Activated gamma-delta T cell (primary cell): ENCODE results near the gene OR4D5.

ENCODE experiments used
- DNase-seq: peaks from one replicate; lab custom pipeline; 2025; lab: John Stamatoyannopoulos, UW
- total RNA-seq, 2 donors: gene quantifications; one replicate each; lab custom pipeline; 2026; lab: John Stamatoyannopoulos, UW

Gene OR4D5
- 0 reads per million in 2 donors for total RNA-seq

DNA sequence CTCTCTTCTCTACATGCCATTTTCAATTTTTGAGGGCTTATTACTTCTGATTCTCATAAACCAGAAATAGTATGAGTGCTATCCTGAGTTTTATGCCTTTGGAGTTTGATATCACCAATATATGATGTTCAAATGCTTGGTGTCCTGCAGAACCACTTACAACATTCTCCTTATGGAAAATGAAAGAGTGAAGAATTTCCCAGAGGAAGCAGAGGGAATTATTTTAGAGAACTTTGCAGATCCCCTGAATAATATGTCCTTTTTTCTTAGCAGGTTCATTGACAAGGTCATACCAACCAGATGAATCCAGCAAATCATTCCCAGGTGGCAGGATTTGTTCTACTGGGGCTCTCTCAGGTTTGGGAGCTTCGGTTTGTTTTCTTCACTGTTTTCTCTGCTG is at the start of gene OR4D5:
Gene OR4D5 (plus strand): TSS at position 301 of the 400 bp plus-strand sequence. CDS start 0 bp downstream, at position 301.
- no peak for DNase-seq

DNA sequence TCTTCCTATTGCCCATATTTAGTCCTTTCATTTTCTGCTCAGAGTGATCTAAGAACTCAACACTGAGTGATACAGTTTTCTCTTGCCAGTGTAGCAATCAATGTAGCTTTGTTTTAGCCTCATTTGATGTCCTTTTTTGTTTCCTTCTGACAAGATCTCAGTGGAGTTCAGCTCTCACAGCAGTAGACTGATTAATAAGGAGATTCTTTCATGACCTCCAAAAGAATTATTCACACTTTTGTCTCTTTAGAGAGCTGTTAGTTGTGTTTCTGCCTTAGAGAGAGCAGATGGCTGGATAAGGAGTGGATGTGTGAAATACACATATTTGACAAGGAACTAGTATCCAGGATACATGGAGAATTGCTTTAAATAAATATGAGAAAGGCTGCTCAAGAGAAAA is 47.4 kb upstream of the OR4D5 start:
- DNase-seq = no peak

DNA sequence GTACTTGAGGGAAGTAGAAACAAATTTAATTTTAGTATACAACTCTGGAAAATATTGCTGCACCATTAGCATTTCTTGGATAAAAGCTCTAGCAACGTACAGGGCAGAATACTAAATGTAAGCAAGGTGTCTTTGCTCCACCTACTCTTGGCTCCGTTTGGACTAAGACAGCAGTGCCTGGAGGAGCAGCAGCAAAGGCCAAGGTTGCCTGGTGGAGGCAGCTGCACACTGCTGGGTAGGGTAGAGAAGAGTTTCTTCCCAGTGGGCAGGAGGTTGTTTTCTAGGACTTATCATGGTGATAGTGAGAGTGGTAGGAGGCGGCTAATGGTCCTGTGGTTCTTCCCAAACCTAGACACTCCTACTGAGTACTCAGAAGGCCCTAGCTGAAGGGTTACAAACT is 39.6 kb upstream of the OR4D5 start:
- no peak for DNase-seq

DNA sequence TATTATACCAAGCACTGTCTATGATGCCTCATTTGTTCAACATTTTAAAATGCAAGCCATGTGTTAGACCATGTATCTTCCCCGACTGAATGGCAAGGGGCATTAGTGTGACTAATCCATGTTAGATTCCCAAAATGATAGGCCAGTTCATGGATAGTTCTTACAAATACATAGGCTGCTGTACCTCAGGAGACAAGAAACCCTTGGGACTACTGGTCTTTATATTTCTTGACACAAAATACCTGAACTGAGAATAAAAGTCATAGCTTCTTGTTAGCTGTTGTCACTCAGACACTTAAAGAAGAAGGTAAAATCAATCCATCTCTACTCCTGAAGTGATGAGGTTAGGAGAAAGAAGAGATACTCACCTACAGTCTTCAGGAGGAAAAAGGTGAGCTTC is 37.5 kb upstream of the OR4D5 start, which contains the start of gene OR8D4:
Gene OR8D4 (plus strand): TSS at position 301 of the 400 bp plus-strand sequence. CDS start 4,265 bp downstream, outside the sequence.
- no peak for DNase-seq

DNA sequence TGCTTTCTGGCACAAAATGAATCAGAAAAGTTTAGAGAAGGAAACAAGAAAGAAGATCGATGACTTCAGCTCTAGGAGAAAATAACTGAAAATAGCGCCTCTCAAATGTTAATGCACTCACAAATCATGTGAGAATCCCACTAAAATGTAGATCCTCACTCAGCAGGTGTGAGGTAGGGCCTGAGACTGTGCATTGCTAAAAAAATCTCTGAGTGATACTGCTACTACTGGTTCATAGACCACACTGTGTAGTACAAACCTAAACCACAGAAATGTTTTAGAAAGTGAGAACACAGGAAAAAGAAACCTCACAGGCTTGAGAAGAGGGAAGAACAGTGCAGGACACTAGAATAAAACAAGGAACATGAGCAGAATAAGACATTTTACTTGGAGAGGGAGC is 35.5 kb upstream of the OR4D5 start:
- no peak for DNase-seq

DNA sequence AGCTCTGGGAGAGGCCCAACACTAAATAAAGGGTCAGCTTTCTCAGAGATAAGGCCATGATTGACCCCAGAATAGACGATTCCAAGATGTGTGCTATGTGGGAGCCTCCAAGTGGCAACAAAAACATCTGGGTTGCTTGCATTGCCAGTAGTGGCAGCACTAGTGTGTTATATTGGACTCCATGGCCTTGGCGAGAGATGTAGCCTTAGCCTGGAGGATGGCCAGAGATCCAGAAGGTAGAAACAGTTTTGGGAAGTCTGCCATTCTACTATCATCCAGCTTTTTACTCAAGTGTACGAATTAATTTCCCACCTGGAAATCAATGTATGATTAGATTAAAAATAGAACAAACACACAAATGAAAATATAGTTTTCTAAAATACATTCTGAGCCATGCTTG is 34.5 kb upstream of the OR4D5 start:
- DNase-seq = no peak

DNA sequence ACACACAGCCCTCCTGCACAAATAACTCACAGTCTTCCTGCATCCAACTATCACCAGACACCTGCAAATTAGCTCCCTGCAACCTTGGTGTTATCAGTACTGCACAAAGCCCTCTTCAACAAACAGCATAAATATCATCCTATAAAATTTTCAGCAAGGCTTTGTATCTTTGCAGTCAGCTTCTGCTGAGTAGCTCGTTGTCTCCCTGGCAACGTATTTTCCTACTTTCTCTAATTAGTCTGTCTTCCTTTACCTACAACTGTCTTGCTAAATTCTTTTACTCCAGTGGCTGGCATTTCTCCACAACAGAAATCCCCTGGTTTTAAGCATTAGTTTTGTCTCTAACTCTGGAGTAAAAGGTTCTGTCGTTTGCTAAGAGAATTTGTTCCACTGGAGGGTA is 33.6 kb upstream of the OR4D5 start:
- no peak for DNase-seq

DNA sequence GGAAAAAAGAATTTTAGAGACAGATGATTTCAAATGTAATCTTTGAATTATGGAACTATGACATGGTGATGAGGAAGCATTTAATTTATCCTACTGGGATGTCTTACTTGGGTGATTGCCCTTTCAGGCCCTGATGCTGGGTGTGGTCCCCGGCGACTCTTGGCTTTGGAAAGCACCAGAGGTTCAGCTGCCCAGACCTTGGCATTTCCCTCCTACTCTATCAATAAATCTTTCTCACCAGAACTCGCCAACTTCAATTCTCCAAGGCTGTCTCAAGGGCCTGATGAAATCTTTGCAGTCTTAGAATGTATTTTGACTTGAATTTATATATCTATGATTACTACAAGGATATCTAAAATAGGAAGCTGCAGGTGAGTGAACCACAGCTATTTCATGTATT is 18.5 kb upstream of the OR4D5 start:
- DNase-seq = no peak

DNA sequence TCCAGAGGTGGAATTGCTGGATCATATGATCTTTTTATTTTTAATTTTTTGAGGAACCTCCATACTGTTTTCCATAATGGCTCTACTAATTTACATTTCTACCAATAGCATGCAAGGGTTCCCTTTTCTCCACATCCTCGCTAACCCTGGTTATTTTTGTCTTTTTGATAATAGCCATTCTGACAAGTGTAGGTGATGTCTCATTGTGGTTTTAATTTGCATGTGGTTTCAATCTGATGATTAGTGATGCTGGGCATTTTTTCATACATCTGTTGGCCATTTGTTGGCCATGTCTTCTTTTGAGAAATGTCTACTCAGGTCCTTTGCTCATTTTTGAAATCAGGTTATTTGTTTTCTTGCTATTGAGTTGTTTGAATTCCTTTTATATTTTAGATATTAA is 15.4 kb upstream of the OR4D5 start:
- DNase-seq = no peak

DNA sequence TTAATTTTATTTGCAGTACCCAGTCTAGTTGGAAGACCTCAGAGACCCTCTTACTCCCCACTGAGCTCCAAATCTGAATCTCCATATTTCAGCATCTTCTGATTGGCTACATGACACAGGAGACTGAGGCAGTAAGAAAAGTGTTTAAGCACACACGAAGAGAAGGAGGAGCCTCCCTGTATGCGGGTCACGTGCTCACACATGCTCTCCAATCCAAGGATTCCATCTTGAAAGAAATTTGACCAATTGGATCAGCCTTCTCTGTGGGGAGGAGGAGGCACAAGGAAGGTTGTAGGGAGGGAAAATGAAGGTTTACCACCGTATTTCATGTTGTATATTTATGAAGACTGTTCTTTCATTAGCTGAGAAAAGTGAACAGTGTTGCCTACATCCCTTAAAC is 3.0 kb downstream of the OR4D5 start:
- DNase-seq = no peak

DNA sequence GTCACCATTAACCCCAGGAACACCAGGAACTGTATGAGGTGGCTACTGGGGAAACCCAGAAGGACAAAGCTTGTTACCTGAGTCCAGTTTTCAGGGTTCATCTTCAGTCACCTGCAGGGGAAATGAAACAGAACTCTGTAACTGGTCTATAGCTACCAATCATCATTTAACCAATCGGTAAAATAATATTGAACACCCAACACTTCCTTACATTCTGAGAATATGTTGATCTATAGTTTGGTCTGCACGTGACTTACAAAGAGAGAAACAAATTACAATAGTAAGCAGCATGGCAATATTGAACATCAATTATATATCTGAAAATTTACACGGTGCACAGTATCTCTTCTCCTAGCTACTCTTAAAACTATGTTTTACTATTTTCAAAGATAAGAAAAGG is 4.3 kb downstream of the OR4D5 start, which contains the start of gene OR6T1:
Gene OR6T1 (minus strand): TSS at position 101 of the 400 bp plus-strand sequence. CDS start 0 bp downstream, at position 101.
- DNase-seq = no peak

DNA sequence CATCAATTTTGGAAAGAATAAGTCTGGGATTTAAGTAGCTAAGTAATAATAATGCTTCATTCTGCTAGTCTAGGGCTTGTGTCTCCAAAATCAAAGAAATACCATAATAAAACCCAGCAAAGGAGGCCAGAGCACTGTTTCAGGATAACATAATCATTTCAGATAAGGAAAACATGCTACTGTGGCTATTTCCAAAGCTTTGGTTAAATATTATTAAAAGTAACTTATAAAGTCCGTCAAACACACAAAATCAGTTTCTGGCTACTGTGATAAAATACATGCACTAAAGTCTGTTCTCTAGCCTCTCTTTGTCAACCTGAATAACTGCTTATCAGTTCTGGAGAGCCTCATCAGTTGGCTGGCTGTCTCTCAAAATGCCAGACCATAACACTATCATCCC is 5.7 kb downstream of the OR4D5 start:
- no peak for DNase-seq

DNA sequence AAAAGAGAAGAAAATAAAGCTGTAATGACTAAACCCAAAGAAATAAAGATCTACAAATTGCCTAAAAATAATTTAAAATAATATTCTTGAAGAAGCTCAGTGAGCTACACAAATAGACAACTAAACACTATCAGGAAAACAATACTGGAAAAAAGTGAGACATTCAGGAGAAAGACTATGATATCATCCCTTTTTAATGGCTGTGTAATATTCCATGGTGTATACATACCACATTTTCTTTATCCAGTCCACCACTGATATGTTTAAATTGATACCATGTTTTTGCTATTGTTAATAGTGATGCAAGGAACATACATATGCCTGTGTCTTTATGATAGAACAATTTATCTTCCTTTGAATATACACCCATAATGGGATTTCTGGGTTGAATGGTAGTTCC is 17.3 kb downstream of the OR4D5 start:
- no peak for DNase-seq

DNA sequence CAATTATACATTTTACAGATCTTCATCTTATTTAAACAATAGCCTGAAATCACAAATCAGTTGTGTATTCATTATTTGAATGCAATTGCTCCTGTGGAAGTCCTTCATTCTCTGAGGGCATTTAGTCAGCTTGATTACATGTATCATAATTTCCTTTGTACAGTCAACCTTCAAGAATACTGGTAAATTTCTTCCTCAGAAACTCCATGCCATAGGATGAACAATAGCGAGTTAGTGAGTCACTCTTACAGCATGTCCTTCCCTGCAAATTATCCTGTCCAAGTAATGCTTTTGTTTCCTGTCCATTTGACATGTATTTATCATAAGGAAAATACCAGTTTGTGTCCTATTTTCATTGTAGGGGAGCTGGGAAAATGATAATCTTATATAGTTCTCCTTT is 34.4 kb downstream of the OR4D5 start:
- no peak for DNase-seq

DNA sequence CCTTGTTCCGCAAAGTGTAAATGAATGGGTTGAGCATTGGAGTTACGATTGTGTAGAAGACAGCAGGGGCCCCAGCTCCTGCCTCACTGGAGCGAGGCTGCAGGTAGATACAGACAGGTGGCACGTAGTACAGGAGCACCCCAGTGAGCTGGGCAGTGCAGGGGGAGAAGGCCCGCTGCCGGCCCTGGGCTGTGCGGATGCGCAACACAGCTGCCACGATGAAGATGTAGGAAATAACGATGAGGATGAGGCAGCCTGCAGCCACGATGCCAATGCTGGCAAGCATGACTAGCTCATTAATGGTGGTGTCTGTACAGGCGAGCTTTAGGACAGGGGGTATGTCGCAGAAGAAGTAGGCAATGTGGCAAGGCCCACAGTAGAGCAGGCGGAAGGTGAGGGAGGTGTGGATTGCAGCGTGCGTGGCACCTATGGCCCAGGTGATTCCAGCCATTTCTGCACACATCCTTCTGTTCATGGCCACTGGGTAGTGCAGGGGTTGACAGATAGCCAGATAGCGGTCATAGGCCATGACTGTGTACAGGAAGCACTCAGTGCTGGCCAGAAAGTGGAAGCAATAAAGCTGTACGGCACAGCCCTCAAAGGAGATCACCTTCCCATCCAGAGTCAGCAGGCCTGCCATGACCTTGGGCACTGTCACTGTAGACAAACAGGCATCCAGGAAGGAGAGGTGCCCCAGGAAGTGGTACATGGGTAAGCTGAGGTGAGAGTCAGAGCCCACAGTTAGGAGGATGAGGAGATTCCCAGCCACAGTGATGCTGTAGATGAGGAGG is 37.5 kb downstream of the OR4D5 start:
- no peak for DNase-seq

DNA sequence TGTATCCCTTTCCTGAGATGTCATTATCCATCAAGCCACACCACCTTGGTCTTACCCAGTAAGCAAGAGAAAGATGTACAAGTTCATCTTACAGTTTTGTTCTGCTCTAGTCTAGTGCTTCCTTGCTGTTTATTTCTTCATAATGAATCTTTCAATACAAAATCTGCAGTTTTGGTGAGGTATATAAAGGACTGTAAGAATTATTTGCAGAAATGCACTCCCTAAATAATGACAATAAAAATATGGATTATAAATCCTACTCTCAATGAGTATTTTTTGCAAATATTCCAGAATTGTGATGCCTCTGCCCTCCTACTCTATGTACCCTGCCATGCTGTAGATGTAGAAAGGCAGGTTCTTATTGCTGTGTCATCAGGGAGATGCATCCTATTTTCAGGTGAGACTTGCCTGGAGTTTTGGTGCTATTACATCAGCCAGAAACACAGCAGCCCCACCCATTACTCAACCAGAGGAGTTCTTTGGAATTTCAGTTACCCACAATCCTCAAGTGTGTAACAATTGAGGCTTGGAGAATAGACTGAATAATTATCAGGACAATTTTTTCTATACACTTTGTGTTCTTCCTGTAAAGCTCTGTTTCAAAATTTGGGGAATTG is 38.4 kb downstream of the OR4D5 start, which contains the start of gene OR10S1:
Gene OR10S1 (minus strand): TSS at position 51 of the 617 bp plus-strand sequence. CDS start 117 bp downstream, outside the sequence.
- DNase-seq = no peak

DNA sequence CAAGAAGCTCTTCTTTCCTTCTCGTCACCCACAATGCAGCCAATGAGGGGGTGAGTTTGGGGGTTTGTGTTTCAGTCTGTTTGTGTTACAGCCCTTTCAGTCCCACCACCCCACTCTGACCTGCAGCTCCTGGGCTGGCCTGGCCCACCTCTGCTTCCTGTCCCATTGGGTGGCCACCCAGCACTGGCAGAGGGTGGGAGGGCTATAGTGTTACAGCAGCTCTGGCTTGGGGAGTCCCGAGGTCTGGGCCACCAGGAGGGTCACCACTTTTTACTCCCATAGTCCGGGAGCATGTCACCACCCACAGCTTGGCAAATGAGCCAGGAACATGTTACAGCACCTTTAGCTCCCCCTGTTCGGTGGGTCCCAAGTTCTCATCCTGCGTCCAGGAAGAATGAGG is 39.9 kb downstream of the OR4D5 start:
- no peak for DNase-seq
